Subcutaneous adipose tissue (tissue), 4 donors: ENCODE results near the gene ELL. TPM values are rescaled to one million over a fixed set of nuclear protein-coding genes. Genes with fewer than 3 reads are reported as not detected.

Experiments used
- total RNA-seq, 4 donors: library from RNA; depleted of rRNA; stranded (reverse); fragments of >200 nt; gene quantifications; one replicate each; pipeline ENCODE4 v1.1.0, GENCODE V29; 2016
- TF ChIP-seq, protein P1 (sequence below): fragments of 450-650 bp; IDR thresholded peaks from one replicate; pipeline ENCODE4 v1.5.1; 2016; ENCODE audit warnings: low read depth, mild to moderate bottlenecking, control low read depth, antibody characterized with exemption, moderate library complexity

Gene ELL
- total RNA-seq, 4 donors from 2014 or later, result 14.3 to 16.1 (median 15.3) TPM

DNA sequence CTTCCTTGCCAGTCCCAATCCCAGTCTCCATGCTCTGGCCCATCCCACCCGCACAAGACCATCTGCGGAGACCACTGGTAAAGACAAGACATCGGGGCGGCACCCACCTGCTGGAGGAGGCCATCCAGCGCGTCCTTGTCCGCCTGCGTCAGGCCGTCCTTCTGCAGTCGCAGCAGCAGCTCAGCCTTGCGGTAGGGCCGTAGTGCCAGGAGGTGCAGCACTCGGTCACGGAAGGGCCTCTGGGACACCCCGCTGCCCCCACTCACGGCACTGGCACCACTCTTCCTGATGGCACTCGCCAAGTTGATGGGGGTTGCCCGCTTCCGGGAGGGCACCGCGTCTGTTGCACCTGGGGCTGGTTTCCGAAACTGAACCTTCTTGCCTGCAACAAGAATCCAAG lies 60.4 kb downstream of the ELL start:
- TF ChIP-seq, protein P1, sequence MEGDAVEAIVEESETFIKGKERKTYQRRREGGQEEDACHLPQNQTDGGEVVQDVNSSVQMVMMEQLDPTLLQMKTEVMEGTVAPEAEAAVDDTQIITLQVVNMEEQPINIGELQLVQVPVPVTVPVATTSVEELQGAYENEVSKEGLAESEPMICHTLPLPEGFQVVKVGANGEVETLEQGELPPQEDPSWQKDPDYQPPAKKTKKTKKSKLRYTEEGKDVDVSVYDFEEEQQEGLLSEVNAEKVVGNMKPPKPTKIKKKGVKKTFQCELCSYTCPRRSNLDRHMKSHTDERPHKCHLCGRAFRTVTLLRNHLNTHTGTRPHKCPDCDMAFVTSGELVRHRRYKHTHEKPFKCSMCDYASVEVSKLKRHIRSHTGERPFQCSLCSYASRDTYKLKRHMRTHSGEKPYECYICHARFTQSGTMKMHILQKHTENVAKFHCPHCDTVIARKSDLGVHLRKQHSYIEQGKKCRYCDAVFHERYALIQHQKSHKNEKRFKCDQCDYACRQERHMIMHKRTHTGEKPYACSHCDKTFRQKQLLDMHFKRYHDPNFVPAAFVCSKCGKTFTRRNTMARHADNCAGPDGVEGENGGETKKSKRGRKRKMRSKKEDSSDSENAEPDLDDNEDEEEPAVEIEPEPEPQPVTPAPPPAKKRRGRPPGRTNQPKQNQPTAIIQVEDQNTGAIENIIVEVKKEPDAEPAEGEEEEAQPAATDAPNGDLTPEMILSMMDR, result no peak

DNA sequence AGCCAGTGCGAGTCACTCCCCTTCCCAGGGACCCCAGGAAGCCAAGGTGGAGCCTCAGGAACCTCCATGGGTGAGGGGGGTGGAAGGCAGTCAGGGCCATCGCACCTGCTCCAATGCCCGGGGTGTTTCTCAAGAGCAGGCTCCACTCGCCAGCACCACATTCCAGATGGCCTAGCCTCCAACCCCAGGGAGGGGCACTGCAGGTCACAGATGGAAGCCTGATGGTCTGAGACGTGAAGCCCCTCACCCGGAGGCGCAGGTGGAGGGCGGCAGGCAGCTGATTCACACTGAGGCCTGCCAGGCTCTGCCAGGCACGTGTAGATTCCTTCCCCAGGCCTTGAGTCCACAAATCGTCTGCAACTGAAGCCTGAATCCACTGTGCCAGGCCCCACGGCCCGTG lies 61.0 kb downstream of the ELL start:
- TF ChIP-seq, protein P1, result no peak

DNA sequence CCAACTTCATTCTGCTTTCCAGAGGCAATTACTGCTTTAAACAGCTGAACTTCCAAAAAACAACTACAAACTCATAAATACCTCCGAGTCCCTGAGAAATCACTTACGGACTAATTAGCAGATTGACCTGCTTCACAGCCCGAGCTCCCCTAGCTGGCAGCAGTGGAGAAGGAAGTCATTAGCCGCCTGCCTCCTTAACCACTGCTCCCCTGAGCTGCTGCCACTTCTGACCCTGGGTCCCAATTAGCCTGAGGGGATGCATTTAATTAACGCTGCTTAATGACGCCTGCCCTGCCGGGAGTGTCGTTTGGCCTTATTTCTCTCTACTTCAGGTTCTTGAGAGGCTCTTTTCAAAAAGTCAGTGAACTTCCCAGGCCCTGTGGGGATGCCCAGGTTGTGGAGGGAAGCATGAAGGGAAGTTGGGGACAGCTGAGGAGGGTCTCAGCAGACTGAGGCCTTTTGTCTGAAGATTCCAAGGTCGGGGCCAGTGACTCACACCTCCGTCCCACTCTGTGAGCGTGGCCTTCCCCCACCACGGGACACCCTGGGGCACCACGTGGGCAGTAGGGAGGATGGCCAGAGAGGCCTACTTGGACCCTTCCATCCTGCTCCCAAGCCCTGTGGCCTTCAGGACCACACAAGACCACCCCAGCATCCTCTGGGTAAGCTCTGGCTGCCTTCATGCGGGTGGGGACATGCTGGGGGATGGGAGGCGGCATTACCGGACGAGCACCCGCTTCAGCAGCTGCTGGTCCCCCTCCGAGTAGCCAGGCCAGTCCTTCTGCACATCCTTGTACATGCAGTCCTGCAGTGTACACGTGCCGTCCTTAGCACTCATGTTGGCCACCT lies 64.2 kb downstream of the ELL start:
- TF ChIP-seq, protein P1, result no peak

DNA sequence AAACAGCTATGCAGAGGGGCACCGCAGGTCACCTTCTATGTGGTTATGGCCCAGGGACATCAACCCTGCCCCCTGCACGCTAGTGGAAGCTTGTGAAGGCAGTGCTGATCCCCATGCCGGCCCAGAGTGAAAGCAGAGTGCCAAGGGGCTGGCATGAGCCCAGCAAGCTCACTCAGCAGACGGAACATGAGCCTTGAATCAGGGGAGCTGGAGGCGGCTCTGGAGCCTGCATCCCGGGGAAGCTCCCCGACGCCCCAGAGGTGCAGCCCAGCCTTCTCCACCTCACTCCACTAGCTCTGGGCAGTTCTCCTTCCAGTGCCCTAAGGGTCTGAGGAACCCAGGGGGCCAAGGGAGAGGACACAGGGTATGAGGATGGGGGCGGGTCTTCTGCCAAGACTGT lies 64.9 kb downstream of the ELL start:
- TF ChIP-seq, protein P1, result no peak

DNA sequence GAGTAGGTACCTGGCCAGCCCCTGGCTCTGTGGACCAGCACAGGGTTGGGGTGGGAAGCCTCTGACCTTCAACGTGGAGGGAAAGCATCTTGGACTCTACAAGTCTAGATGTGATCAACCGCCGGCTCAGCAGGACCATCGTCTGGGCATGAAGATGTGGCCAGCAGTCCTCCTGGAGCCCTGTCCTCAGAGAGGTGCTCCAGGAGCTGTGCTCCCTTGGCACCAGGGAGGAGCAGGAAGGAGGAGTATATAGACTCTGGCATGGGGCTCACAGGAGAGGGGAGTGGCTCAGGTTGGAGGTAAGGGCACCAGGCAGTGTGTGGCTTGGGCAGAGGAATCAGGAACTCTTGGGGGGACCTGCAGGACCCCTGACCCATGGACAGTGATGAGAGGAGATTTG lies 65.6 kb downstream of the ELL start:
- TF ChIP-seq, protein P1, result no peak

DNA sequence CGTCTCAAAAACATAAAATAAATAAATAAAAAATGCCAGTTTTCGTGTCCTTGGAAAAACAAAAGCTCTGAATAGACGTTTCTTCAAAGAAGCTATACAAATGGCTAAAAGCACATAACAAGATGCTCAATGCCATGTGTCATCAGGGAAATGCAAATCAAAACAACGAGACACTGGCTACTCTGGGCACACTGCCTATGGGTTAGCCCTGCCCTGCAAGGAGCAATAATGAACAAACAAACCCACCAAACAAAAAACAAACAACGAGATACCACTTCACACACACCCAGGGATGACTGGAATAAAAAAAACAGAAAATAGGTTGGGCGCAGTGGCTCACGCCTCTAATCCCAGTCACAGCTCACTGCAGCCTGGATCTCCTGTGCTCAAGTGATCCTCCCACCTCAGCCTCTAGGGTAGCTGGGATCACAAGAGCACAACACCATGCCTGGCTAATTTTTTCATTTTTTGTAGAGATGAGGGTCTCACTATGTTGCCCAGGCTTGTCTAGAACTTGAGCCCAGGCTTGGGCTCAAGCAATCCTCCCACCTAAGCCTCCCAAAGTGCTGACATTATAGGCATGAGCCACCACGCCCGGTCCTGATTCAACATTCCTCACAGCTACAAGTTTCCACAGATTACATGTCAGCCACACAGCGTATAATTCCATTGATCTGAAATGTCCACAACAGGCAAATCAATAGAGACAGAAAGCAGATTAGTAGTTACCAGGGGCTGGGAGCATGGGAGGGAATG lies 68.4 kb downstream of the ELL start:
- TF ChIP-seq, protein P1, result no peak

DNA sequence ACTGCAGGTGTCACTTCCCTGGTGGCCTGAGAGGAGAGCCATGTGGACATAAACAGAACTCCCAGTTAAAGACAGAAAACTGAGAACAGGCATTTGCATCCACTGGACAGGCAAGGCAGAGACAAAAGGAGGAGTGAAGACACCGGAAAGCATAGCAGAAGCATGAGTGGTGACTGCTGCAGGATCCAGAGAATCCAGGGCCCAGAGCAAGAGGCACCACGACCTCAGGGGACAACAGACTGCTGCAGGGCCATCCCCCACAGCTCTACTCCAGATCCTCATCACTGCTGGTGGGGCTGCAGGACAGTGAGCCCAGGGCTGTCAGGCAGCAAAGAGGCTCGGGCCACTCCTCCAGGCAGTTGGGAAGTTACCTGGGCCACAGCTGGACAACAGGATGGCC lies 69.5 kb downstream of the ELL start:
- TF ChIP-seq, protein P1, result no peak
